Activated CD4-positive, alpha-beta memory T cell treated with anti-CD3 and anti-CD28 coated beads for 36 hours (primary cell): Measurements from ENCODE around the gene GP1BA. TPM values are rescaled to one million over a fixed set of nuclear protein-coding genes. Genes with fewer than 3 reads are reported as not detected.
"Not testable (repeated sequence)": the region's sequence is repeated elsewhere in the genome, so short reads cannot be mapped to it uniquely, and the experiment has no call there.

ENCODE experiments used
- CTCF ChIA-PET: fragments of 350-600 bp; sonication (Branson Sonifier 250); formaldehyde crosslinking; loops from one replicate; lab custom pipeline; 2021; ENCODE audit warnings: antibody characterized with exemption, inconsistent platforms; lab: Charles Lee
- POLR2A ChIA-PET: fragments of 350-600 bp; sonication (Branson Sonifier 250); formaldehyde crosslinking; loops from one replicate; lab custom pipeline; 2021; ENCODE audit warnings: antibody characterized with exemption; lab: Charles Lee
- DNase-seq: peaks from one replicate; pipeline ENCODE4 v3.0.0-alpha.2; 2020
- H3K27ac Mint-ChIP-seq: one replicate; pipeline ENCODE4 v1.8.0; 2021; ENCODE audit warnings: mixed read lengths
- H3K27me3 Mint-ChIP-seq: one replicate; pipeline ENCODE4 v1.8.0; 2021; ENCODE audit warnings: mixed read lengths
- H3K36me3 Mint-ChIP-seq: one replicate; pipeline ENCODE4 v1.8.0; 2021; ENCODE audit warnings: mixed read lengths
- H3K4me1 Mint-ChIP-seq: one replicate; pipeline ENCODE4 v1.8.0; 2021; ENCODE audit warnings: low read depth, mixed read lengths
- H3K4me3 Mint-ChIP-seq: one replicate; pipeline ENCODE4 v1.8.0; 2021; ENCODE audit warnings: mild to moderate bottlenecking, mixed read lengths
- H3K9me3 Mint-ChIP-seq: one replicate; pipeline ENCODE4 v1.8.0; 2021; ENCODE audit warnings: mixed read lengths
- intact Hi-C: fragments of 100-400 bp; cut with micrococcal nuclease; formaldehyde crosslinking; loops from one replicate; pipeline ENCODE4 v1.15.1; 2023
- total RNA-seq, 2 experiments: library from RNA; stranded (reverse); gene quantifications; one replicate each; pipeline ENCODE4 v1.2.3, GENCODE V29; 2021

Gene GP1BA
- total RNA-seq, 2 experiments from 2014 or later: not detected

GRCh38 chr17:4926577-4927335 is 5.3 kb upstream of the GP1BA start:
- H3K4me3 Mint-ChIP-seq, H3K27me3 Mint-ChIP-seq, intact Hi-C loops, H3K36me3 Mint-ChIP-seq, CTCF ChIA-PET, DNase-seq, H3K4me1 Mint-ChIP-seq, H3K27ac Mint-ChIP-seq, H3K9me3 Mint-ChIP-seq: not testable (repeated sequence)
- POLR2A ChIA-PET: interaction anchor here (1.8 kb wide), 1 partner anchor 13 kb away, joined by 5 read pairs; the partner anchor contains the start of genes RNF167 and SLC25A11

GRCh38 chr17:4928881-4929280 is 3.2 kb upstream of the GP1BA start:
- intact Hi-C loops: no loop called here
- Mint-ChIP-seq H3K27me3 (no peaks in the 10 kb centered on the region), H3K4me3 (no peak overlapping the region), H3K36me3 (no peaks in the 10 kb centered on the region), H3K4me1 (peaks cover 4% of the 10 kb centered on the region), H3K9me3 (no peaks in the 10 kb centered on the region), H3K27ac (no peak overlapping the region)
- DNase-seq: no peak
- ChIA-PET CTCF (no interaction called here), POLR2A (no interaction called here)

GRCh38 chr17:4932756-4933155 is 679 bp downstream of the GP1BA start:
- Mint-ChIP-seq H3K4me1 (peaks cover 13% of the 10 kb centered on the region), H3K27me3 (no peaks in the 10 kb centered on the region), H3K4me3 (no peak overlapping the region), H3K9me3 (no peaks in the 10 kb centered on the region), H3K36me3 (peaks cover 7% of the 10 kb centered on the region), H3K27ac (no peak overlapping the region)
- intact Hi-C loops: no loop called here
- CTCF ChIA-PET: interaction anchor here (1.0 kb wide), 1 partner anchor 29 kb away, joined by 3 read pairs; the partner anchor contains the start of gene CHRNE
- no peak for DNase-seq
- POLR2A ChIA-PET: interaction anchor here (0.8 to 0.9 kb wide), 2 partner anchors 10 to 12 kb away, joined by 3 to 5 read pairs; no protein-coding TSS in a partner anchor

GRCh38 chr17:4933646-4934045 is 1.6 kb downstream of the GP1BA start:
- H3K4me1 Mint-ChIP-seq: peaks cover 19% of the 10 kb centered on the region
- DNase-seq: no peak
- H3K4me3 Mint-ChIP-seq: no peak overlapping the region
- peaks cover 15% of the 10 kb centered on the region for H3K36me3 Mint-ChIP-seq
- H3K9me3 Mint-ChIP-seq: no peaks in the 10 kb centered on the region
- CTCF ChIA-PET: interaction anchor here (1.0 to 1.6 kb wide), 4 partner anchors 13 to 31 kb away, joined by 3 to 6 read pairs (median 4); partner anchors contain the start of gene CHRNE
- intact Hi-C loops: no loop called here
- POLR2A ChIA-PET: interaction anchor here (1.0 to 1.6 kb wide), 2 partner anchors 9 to 15 kb away, joined by 3 to 9 read pairs; partner anchors contain the start of gene PFN1
- no peak overlapping the region for H3K27ac Mint-ChIP-seq
- no peaks in the 10 kb centered on the region for H3K27me3 Mint-ChIP-seq

GRCh38 chr17:4934173-4934979 is 2.3 kb downstream of the GP1BA start:
- H3K36me3 Mint-ChIP-seq: peaks cover 20% of the 10 kb centered on the region
- no peak overlapping the region for H3K27ac Mint-ChIP-seq
- ChIA-PET CTCF (interaction anchor here (1.0 to 1.6 kb wide), 4 partner anchors 13 to 32 kb away, joined by 3 to 6 read pairs (median 4); partner anchors contain the start of gene CHRNE), POLR2A (interaction anchor here (1.0 to 1.6 kb wide), 2 partner anchors 10 to 14 kb away, joined by 3 to 9 read pairs; partner anchors contain the start of gene PFN1)
- H3K9me3 Mint-ChIP-seq: no peaks in the 10 kb centered on the region
- DNase-seq: peak; percentile 31
- peaks cover 24% of the 10 kb centered on the region for H3K4me1 Mint-ChIP-seq
- H3K27me3 Mint-ChIP-seq: no peaks in the 10 kb centered on the region
- H3K4me3 Mint-ChIP-seq: peak overlapping the region; percentile 14
- intact Hi-C loops: no loop called here

- Mint-ChIP-seq H3K27ac (no peak overlapping the region), H3K27me3 (peaks cover 1% of the 10 kb centered on the region), H3K4me3 (no peak overlapping the region), H3K9me3 (no peaks in the 10 kb centered on the region), H3K4me1 (peaks cover 24% of the 10 kb centered on the region), H3K36me3 (peaks cover 26% of the 10 kb centered on the region)
- intact Hi-C loops: no loop called here
- POLR2A ChIA-PET: no interaction called here
- CTCF ChIA-PET: interaction anchor here (0.6 kb wide), 1 partner anchor 27 kb away, joined by 3 read pairs; no protein-coding TSS in a partner anchor
- no peak for DNase-seq
Observed at GRCh38 chr17:4935650-4936049, 3.6 kb downstream of the GP1BA start.

- intact Hi-C loops: no loop called here
- Mint-ChIP-seq H3K9me3 (no peaks in the 10 kb centered on the region), H3K27me3 (peaks cover 1% of the 10 kb centered on the region), H3K27ac (no peak overlapping the region), H3K36me3 (peaks cover 34% of the 10 kb centered on the region), H3K4me3 (no peak overlapping the region), H3K4me1 (peaks cover 28% of the 10 kb centered on the region)
- POLR2A ChIA-PET: no interaction called here
- no peak for DNase-seq
- CTCF ChIA-PET: no interaction called here
Observed at GRCh38 chr17:4936436-4936835, 4.4 kb downstream of the GP1BA start.

GRCh38 chr17:4937553-4937952 is 5.5 kb downstream of the GP1BA start:
- Mint-ChIP-seq H3K4me1 (peaks cover 39% of the 10 kb centered on the region), H3K4me3 (peak overlapping the region; percentile 90), H3K27me3 (peaks cover 1% of the 10 kb centered on the region), H3K9me3 (no peaks in the 10 kb centered on the region), H3K27ac (no peak overlapping the region), H3K36me3 (peaks cover 45% of the 10 kb centered on the region)
- POLR2A ChIA-PET: interaction anchor here (4.2 to 21.0 kb wide), 2 partner anchors 12 to 29 kb away, joined by 64 to 346 read pairs; partner anchors contain the start of genes ENO3, PFN1 and SPAG7
- CTCF ChIA-PET: interaction anchor here (0.9 to 1.3 kb wide), 2 partner anchors 34 to 94 kb away, joined by 3 read pairs; partner anchors contain the start of gene CHRNE
- no peak for DNase-seq
- intact Hi-C loops: no loop called here

- ChIA-PET CTCF (interaction anchor here (0.9 to 1.3 kb wide), 2 partner anchors 35 to 94 kb away, joined by 3 read pairs; partner anchors contain the start of gene CHRNE), POLR2A (interaction anchor here (4.2 to 21.0 kb wide), 2 partner anchors 12 to 28 kb away, joined by 64 to 346 read pairs; partner anchors contain the start of genes ENO3, PFN1 and SPAG7)
- Mint-ChIP-seq H3K27me3 (peaks cover 1% of the 10 kb centered on the region), H3K36me3 (peaks cover 50% of the 10 kb centered on the region), H3K27ac (peak overlapping the region; percentile 95), H3K4me3 (peak overlapping the region; percentile 90), H3K4me1 (peaks cover 44% of the 10 kb centered on the region), H3K9me3 (no peaks in the 10 kb centered on the region)
- intact Hi-C loops: no loop called here
- no peak for DNase-seq
Observed at GRCh38 chr17:4938069-4938491, 6.0 kb downstream of the GP1BA start.

GRCh38 chr17:4938688-4939545 is 6.8 kb downstream of the GP1BA start:
- Mint-ChIP-seq H3K27ac (peak overlapping the region; percentile 95), H3K4me3 (peak overlapping the region; percentile 90), H3K9me3 (no peaks in the 10 kb centered on the region), H3K27me3 (peaks cover 1% of the 10 kb centered on the region), H3K36me3 (peaks cover 55% of the 10 kb centered on the region), H3K4me1 (peaks cover 45% of the 10 kb centered on the region)
- DNase-seq: no peak
- ChIA-PET POLR2A (interaction anchor here (1.1 to 21.0 kb wide), 9 partner anchors 11 to 303 kb away, joined by 3 to 346 read pairs (median 7); partner anchors contain the start of genes C17orf107, CAMTA2, ENO3 and PFN1), CTCF (interaction anchor here (0.8 to 2.4 kb wide), 9 partner anchors 19 to 229 kb away, joined by 3 to 13 read pairs (median 5); partner anchors contain the start of genes CAMTA2, CHRNE and SPAG7)
- intact Hi-C loops: loop anchor here (1.0 kb wide), 1 partner anchor 30 kb away; no protein-coding TSS in a partner anchor
